DMS153 treated with DMSO at 0.1 percent for 48 hours (cell line): ENCODE results near the gene CBX8.
"Not testable (repeated sequence)": the region's sequence is repeated elsewhere in the genome, so short reads cannot be mapped to it uniquely, and the experiment has no call there.

Experiments
- DNase-seq: peaks from one replicate; lab custom pipeline; 2025; ENCODE audit not compliant: unreplicated experiment; lab: John Stamatoyannopoulos, UW

CBX8 gene

DNA sequence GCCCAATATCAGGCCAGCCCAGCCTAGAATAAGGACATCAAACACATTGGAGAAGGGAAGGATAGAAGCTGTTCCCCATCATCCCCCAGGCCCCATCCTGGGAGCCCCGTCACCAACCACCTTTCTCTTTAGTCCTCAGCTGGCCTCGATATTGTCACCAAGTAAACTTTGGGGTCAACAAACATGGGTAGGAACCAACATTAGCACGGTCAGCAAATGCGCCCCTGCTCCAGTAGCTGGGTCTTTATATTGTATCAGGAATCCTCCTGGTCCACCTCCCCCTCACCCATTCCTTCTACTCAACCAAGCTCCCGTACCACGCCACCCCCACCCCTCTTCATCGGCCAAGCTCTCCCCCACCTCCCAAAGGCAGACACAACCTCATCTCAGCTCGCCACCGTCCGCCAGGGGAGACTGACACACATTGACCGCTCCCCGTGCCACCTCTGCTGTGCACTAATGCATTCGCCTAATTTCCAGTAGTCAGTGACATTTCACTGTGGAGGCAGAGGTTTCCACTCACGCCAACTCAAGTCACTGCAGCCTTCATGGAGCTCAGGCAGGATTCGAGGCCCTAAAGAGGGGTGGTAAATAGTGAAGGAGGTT lies 39.6 kb downstream of the CBX8 start:
- DNase-seq: no peak

DNA sequence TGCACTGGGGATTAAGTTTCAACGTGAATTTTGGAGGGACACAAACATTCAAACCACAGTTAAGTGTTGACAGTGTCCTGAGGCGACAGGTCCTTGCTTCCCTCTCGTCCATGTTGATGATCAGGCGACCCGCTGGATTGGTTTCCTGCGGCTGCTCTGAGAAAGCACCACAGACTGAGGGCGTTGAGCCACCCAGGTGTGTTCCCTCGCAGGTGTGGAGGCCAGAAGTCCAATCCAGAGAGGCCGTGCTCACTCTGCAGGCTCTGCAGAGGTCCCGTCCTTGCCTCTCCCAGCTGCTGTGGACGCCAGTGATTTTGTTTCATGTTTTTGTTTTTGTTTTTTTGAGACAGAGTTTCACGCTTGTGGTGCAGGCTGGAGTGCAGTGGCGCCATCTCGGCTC lies 41.3 kb downstream of the CBX8 start:
- no peak for DNase-seq

DNA sequence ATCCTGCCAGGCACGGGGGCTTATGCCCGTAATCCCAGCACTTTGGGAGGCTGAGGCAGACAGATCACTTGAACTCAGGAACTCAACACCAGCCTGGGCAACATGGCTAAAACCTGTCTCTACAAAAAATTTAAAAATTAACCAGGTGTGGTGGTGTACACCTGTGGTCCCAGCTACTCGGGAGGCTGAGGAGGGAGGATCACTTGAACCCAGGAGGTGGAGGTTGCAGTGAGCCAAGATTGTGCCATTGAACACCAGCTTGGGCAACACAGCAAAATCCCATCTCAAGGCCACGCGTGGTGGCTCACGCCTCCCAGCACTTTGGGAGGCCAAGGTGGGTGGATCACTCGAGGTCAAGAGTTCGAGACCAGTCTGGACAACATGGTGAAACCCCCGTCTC lies 42.0 kb downstream of the CBX8 start:
- DNase-seq: not testable (repeated sequence)

DNA sequence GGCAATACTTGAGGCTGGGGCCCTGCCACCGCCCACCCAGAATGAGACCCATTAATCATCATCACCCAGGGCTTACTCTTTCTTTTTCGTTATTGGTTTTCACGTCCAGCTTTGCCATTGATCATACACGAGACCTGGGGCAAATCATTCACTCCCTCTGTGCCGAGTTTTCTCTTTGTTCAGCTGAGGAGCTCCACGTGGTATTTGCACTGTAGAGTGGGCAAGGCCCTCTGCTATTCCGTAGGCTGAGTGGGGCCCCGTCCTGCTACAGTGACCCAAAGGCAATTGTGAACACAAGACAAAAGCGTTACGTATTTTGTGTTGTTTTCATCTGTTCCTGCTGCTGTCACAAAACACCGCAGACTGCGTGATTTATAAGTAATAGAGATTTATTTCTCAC lies 42.5 kb downstream of the CBX8 start:
- DNase-seq: no peak

DNA sequence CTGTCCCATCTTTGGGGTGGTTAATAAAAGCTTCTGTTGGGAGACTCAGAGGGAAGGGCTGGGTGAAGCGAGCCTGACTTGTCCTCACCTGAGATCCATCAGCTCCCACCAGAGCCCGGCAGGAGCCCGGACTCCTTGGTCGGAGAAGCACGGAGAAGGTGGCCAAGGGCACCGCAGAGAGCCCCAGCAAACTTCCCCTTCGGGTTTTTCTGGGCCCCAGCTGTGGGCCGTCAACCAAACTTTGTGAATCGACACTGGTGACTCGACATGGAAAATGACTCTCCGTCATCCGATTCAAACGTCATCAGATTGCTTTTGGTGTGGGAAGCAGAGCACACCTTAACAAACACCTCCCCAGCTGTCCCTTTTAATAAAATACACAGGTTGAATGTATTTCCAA lies 44.7 kb downstream of the CBX8 start:
- no peak for DNase-seq

DNA sequence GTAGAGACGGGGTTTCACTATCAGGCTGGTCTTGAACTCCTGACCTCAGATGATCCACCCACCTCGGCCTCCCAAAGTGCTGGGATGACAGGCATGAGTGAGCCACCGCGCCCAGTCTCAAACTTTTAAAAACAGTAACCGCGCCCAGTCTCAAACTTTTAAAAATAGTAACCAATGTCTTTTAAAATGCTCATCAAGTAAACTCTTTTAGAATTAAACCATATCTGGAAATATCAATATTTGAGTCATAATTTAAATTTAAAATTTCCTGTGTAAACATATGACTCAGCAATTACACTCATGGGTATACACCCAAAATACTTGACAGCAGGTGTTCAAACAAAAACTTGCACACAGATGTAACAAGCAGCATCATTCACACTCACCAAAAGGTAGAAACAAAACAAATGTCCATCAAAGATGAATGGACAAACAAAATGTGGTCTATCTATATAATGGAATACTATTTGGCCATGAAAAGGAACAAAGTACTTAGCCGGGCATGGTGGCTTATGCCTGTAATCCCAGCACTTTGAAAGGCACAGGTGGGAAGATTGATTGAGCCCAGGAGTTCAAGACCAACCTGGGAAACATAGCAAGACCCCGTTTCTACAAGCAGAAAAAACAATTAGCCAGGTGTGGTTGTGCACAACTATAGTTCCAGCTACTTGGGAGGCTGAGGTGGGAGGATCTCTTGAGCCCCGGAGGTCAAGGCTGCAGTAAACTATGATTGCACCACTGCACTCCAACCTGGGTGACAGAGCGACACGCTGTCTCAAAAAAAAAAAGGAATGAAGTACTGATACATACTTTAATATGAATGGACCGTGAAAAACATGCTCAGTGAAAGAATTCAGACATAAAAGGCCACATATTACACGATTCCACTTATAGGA lies 46.0 kb downstream of the CBX8 start:
- DNase-seq: no peak

DNA sequence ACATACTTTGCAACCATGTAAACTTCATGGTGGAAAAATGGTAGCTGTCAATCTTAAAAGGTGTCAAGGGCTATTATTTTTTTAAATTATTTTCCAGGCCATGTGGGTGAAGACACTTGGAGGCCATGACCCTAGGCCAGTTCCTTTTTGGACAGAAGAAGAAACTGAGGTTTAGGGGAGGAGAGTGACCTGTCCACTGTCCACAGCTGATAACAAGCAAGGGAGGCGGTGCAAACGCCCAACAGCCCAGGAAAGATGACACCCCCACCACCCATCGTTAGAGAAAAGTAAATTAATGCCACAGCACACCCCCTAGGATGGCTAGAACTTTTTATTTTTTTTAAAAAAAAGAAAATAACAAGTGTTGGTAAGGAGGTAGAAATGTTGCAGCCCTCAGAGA lies 46.9 kb downstream of the CBX8 start:
- no peak for DNase-seq

DNA sequence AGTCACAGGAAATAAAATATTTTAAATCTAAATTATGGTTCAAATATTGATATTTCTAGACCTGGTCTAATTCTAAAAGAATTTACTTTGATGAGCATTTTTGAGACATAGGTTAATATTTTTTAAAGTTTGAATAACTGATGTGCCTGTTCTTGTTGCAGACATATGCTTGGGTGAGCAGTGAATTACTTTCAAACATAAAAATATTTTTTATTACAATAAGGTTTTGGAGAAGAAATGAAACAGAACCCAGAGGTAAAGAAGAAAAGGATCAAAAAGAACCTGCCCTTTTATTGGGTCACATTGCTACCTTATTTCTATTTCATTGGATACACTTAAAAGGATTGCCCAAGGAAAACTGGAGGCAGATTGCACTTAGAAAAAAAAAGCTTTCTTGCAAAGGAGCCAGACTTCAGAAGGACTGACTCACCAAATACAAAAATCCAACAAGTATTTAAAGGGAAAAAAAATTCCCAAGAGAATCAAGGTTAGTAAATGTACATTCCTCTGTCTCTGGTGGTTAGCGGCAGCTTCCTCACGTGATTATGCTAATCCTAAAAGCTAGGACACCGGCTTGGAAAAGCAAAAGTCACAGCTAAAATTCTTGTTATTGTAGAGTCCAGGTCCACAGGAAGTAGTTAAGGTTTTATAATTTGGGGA lies 47.6 kb downstream of the CBX8 start:
- DNase-seq: no peak

DNA sequence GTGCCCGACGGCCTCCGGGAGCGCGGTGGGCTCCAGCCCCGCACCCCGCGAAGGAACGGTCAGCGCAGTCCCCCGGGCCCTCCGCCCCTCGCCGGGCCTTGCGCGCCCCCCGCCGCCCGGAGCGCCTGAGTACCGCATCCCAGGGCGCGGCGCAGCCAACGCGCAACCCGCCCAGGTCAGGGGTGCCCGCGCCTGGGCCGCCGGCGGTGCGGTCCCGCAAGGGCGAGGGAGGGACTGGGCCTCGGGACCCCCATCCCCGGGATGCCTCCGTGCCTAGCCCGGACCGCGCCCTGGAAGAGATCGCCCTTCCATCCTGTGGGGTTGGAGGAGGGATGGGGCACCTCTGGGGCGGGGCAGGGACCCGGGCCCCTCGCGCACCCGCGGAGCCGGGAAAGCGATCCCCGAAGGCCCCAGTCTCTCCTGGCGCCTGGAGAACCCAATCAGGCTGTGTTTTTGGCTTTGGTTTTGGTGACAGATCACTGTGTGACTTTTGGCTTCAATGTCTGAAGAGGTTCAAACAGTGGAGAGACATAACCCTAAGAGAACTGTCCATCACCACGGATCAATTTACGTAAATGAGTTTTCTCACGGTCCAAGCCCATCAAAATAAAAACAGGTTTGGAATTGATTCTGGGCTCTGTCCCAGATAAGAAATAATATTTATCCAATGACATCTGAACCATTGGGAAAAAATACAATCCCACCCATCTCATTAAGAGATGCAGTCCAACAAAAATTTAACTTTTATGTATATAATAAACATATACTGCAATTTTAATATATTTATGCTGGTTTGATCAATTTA lies 48.4 kb downstream of the CBX8 start:
- no peak for DNase-seq

DNA sequence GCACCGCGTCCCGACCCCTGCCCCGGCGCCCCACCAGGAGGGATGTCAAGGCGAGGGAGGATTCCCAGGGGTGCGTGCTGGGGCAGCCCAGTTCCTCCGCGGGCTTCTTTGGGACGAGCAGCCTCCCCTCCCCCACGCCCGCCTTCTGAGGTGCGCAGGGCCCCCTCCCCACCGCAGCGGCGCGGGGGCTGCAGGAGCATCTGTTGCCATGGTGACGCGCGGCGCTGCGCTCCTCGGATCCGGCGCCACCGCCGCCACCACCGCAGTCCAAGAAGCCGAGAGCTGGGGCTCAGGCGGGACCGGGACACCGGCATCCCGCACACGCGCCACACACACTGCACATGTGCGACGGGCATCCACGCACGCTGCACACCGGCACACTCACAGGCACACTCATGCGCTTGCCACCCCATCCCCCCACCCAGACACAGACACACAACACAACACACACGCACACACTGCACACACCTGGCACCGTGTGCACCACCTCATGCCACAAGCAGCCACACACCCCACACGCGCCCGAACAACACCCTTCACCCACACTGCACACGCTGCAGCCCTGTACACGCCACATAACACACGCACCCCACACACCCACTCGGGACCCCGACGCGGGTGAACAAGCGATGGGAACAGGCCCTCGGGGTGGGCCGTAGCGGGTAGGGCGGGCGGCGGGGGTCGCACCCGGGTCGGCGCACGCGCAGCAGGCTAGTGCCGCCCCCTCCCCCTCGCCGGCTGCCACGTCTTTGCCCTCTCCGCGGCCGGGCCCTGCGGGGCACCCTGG lies 49.2 kb downstream of the CBX8 start:
- no peak for DNase-seq

DNA sequence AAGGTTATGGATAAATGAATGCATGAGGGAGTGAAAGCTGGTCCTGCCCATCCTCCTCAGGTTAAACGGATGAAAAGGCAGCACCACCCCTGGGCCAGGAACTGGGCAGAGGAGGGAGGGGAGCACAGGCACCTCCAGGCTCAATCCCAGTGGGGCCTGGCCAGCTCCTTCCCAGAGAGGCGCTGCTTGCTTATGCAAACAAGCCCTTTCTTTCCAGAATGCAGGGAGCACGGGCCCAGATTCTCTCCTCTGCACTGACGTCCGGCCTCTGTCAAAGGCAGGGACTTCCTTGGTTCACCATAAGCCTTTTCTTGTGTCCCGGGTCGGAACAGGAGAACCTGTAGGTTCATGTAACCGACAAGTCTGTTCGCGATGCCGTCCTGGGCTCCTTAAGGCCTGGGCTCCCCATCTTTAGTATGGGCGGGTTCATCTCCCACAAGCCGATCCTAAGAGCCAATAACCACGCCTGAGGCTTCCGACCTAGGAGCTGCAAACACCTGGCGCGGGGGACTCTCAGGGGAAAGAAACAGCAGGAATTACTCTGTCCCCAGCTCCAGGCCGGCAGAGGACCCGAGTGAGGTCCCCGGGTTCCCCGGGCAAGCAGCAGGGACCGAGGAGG lies 49.9 kb downstream of the CBX8 start:
- DNase-seq: no peak

DNA sequence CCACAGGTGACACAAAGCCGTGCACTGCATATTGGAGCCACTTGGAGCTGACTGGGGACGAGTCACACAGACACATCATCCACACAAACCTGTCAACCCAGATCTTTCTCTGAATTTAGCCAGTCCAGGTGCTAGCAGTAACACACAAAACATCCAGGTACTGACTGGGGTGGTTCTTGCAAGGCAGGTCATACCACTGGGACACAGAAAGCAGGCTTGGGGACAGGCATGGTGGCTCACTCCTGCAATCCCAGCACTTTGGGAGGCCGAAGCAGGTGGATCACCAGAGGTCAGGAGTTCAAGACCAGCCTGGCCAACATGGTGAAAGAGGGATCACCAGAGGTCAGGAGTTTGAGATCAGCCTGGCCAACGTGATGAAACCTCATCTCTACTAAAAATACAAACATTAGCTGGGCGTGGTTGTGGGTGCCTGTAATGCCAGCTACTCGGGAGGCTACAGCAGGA lies 51.2 kb downstream of the CBX8 start:
- no peak for DNase-seq

DNA sequence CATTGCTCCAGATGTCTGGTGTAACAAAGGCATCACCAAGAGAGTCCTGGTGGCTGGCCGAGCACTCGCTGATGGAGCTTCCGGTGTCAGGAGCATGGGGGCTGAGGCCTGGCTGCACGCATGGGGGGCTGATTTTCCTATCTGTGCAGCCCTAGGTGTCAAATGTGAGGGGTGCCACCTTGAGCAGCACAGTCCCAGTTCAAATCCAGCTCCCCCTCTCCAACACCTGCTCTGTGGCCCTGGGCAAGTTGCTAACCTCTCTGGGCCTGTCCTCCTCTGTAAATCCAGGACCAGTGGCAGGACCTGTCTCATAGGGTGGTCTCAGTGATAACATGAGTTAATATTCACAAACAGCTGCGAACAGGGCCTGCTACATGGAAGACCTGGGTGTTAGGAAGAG lies 53.3 kb downstream of the CBX8 start:
- no peak for DNase-seq

DNA sequence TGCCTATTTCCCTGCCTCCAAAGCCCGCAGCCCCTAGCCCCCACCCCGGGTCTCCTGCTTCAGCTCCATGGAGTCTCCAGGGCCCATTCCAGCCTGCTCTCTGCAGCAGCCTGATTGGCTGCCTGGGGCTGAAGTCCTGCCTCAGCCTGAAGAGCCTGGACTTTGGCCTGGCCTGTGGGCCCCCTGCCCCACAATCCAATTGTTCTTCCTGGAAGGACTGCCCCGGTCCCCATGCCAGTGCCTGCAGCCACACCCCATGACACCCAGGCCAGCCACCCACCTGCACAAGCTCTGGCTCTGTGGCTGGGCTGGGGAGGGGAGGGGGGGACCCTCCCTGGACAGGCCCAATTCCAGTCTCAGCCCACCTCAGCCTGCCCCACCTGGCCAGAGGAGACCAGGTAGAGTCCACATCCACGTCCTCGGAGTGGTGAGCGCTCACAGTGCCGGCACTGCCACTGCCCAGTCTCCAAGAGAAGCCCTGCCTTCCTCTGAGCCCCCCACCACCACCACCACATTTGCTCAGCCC lies 53.9 kb downstream of the CBX8 start:
- DNase-seq: no peak

DNA sequence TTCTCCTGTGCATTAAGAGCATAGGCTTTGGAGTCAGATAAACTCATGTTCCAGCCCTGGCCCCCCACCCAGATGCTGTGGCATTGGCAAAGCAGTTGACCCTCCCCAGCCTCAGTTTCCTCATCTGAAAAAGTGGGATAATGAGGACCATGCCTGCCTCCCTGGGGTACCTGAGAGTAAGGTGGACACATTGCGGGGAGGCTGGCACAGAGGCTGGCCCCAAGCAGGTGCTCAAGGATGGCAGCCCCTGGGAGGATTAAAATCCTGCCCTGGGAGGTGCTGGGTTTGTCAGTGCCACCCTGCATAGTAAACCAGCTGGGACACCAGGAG lies 54.3 kb downstream of the CBX8 start:
- DNase-seq: no peak
